ENCODE data around the gene RPTOR.

The RPTOR gene

DNA sequence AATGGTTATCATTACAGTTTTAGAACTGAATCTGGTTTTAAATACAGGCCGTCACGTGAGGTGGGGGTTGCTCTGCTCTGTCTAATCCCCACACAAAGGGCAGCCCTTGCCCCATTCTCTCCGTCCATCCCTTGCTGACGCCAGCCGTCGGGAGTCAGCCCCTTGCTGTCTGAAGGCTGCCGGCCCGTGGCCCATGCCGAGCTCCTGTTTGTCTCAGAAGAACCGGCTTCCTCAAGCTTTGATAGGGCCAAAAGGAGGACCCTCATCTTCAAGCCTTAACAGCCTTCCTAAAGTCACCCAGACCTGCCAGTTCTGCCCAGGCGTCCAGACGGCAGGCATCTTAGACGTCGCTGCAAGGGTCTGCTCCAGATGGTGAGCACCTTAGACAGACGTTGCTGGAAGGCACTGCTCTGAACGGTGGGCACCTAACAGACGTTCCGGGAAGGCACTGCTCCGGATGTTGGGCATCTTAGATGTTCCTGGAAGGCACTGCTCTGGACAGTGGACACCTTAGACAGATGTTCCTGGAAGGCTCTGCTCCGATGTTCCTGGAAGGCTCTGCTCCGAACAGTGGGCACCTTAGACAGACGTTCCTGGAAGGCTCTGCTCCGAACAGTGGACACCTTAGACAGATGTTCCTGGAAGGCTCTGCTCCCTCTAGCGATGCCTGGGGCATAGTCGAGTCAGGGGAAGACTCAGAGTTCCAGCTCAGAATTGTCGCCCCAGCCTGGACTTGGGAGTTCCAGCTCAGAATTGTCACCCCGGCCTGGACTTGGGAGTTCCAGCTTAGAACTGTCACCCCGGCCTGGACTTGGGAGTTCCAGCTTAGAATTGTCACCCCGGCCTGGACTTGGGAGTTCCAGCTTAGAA is 411.9 kb downstream of the RPTOR start:
- no peak overlapping the region for H3K14ac ChIP-seq (ENCODE audit: low read length)
- H2AFZ ChIP-seq (ENCODE audit: low read length) = no peak overlapping the region
- H3K27ac ChIP-seq (replicated peaks; ENCODE audit: low read length) = peak overlapping the region; percentile 50
- H3K4me3 ChIP-seq (ENCODE audit: low read length in 2 of 2) = no peak overlapping the region
- H3K79me1 ChIP-seq (ENCODE audit: low read depth, low read length) = peaks cover 9% of the 10 kb centered on the region
- no peak overlapping the region for H2BK120ac ChIP-seq (ENCODE audit: low read depth, low read length)
- no peak overlapping the region for H2BK15ac ChIP-seq (ENCODE audit: low read length)
- no peak overlapping the region for H2BK12ac ChIP-seq (ENCODE audit: low read length)
- H2BK5ac ChIP-seq (ENCODE audit: low read length) = no peak overlapping the region
- no peak overlapping the region for H3K23ac ChIP-seq (ENCODE audit: low read depth, low read length, poor library complexity)
- peak overlapping the region; percentile 80 for H3K9ac ChIP-seq (ENCODE audit: low read depth, low read length, poor library complexity)
- H4K8ac ChIP-seq (ENCODE audit: low read depth, low read length) = no peak overlapping the region
- peak overlapping the region; percentile 96 for H3K18ac ChIP-seq (ENCODE audit: low read length)
- no CpG with 5 or more reads among the region's 29 CpGs for whole genome bisulfite sequencing, 2 donors (ENCODE audit: extremely low coverage in 2 of 2, insufficient read length in 2 of 2, insufficient replicate concordance in 1 of 2)
- H3K9me3 ChIP-seq (replicated peaks in 1 of 2; ENCODE audit: control insufficient read depth in 2 of 2, insufficient read depth in 1 of 2, low read depth in 1 of 2, low read length in 2 of 2) = peaks cover 3% of the 10 kb centered on the region in 2 donors
- peaks cover 7 to 16% of the 10 kb centered on the region in 2 donors for H3K36me3 ChIP-seq (replicated peaks in 1 of 2; ENCODE audit: control insufficient read depth in 2 of 2, insufficient read depth in 2 of 2, low read length in 2 of 2)
- H4K91ac ChIP-seq (ENCODE audit: low read depth, low read length, poor library complexity) = peak overlapping the region; percentile 53
- H3K4me2 ChIP-seq (ENCODE audit: insufficient read depth, low read length, poor library complexity, severe bottlenecking) = peak overlapping the region; percentile 26
- DNase-seq (ENCODE audit: low spot score) = no peak
- no peaks in the 10 kb centered on the region for H3K27me3 ChIP-seq (ENCODE audit: control insufficient read depth in 3 of 3, insufficient read depth in 3 of 3, low read depth in 1 of 3, low read length in 3 of 3)
- no peak overlapping the region for H3K4ac ChIP-seq (ENCODE audit: low read length)
- H2AK5ac ChIP-seq (ENCODE audit: low read depth, low read length) = peak overlapping the region; percentile 76
- H3K4me1 ChIP-seq (ENCODE audit: control insufficient read depth in 2 of 2, insufficient read depth in 1 of 2, low read depth in 1 of 2, low read length in 2 of 2) = peaks cover 0 to 16% of the 10 kb centered on the region in 2 donors

DNA sequence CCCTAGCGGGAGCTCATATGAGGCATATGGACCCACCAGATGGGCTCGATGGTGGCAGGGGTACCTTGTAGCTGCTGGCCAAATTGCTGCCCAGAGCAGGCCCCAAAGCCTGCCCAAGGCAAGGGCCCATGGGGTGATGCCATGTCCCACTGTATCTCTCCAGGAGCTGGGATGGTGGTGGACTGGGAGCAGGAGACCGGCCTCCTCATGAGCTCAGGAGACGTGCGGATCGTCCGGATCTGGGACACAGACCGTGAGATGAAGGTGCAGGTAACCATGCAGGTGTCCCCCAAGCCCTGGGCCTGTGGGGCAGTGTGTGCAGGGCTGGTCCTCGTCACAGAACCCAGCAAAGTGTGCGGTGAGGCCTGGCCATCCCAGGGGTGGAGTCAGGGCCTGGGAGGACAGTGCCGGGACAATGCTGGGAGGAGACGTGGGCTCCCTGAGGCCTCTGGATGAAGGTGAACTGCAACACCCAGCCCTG is 412.9 kb downstream of the RPTOR start:
- peaks cover 3% of the 10 kb centered on the region in 2 donors for H3K9me3 ChIP-seq (replicated peaks in 1 of 2; ENCODE audit: control insufficient read depth in 2 of 2, insufficient read depth in 1 of 2, low read depth in 1 of 2, low read length in 2 of 2)
- no CpG with 5 or more reads among the region's 12 CpGs for WGBS, 2 donors (ENCODE audit: extremely low coverage in 2 of 2, insufficient read length in 2 of 2, insufficient replicate concordance in 1 of 2)

DNA sequence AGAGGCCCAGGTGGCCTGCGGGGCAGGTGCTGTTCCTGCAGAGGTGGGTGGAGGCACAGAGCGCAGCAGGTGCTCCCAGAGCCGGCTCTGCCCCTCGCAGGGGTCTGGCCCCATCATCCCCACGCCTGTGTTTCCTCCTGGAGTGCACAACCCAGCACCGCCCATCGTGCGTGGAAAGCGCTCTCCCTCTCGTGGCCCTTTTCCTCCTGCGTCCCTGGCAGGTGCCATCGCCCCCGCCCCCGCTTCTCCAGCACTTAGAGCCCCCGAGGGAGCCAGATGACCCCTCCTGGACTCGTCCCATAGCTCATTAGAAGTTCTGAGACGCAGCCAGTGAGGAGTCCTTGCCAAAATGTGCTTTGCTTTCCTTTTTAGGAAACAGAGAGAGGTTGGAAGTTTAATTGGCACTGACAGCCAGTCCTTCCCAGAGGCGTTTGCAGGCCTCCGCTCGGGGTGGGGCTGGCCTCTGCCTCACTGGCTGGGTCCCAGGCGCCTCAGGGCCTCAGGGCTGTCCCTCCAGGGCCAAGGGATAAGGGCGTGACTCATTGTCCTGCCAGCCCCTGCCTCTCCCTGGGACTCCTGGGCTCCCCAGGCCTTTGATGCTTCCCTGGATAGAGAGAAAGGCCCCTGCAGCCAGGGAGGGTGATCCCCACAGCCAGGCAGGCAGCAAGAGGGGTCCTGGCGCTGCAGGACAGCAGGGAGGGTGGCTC is 414.8 kb downstream of the RPTOR start:
- Histone ChIP-seq H3K9ac (ENCODE audit: low read depth, low read length, poor library complexity) (peak overlapping the region; percentile 83), H3K18ac (ENCODE audit: low read length) (peak overlapping the region; percentile 84), H2BK120ac (ENCODE audit: low read depth, low read length) (peak overlapping the region; percentile 91), H4K91ac (ENCODE audit: low read depth, low read length, poor library complexity) (no peak overlapping the region), H3K4me3 (ENCODE audit: low read length in 2 of 2) (no peak overlapping the region), H3K23ac (ENCODE audit: low read depth, low read length, poor library complexity) (peak overlapping the region; percentile 73), H4K8ac (ENCODE audit: low read depth, low read length) (peak overlapping the region; percentile 65), H2BK5ac (ENCODE audit: low read length) (peak overlapping the region; percentile 6), H2BK12ac (ENCODE audit: low read length) (no peak overlapping the region), H3K4me1 (ENCODE audit: control insufficient read depth in 2 of 2, insufficient read depth in 1 of 2, low read depth in 1 of 2, low read length in 2 of 2) (peaks cover 3 to 24% of the 10 kb centered on the region in 2 donors), H2AFZ (ENCODE audit: low read length) (no peak overlapping the region), H3K27ac (replicated peaks; ENCODE audit: low read length) (no peak overlapping the region), H3K36me3 (replicated peaks in 1 of 2; ENCODE audit: control insufficient read depth in 2 of 2, insufficient read depth in 2 of 2, low read length in 2 of 2) (peaks cover 4 to 7% of the 10 kb centered on the region in 2 donors), H3K4me2 (ENCODE audit: insufficient read depth, low read length, poor library complexity, severe bottlenecking) (peak overlapping the region; percentile 11), H3K79me1 (ENCODE audit: low read depth, low read length) (peaks cover 7% of the 10 kb centered on the region), H3K14ac (ENCODE audit: low read length) (peak overlapping the region; percentile 2), H3K9me3 (replicated peaks in 1 of 2; ENCODE audit: control insufficient read depth in 2 of 2, insufficient read depth in 1 of 2, low read depth in 1 of 2, low read length in 2 of 2) (peaks cover 3% of the 10 kb centered on the region in 2 donors), H2BK15ac (ENCODE audit: low read length) (peak overlapping the region; percentile 89), H3K27me3 (ENCODE audit: control insufficient read depth in 3 of 3, insufficient read depth in 3 of 3, low read depth in 1 of 3, low read length in 3 of 3) (no peaks in the 10 kb centered on the region), H3K4ac (ENCODE audit: low read length) (no peak overlapping the region), H2AK5ac (ENCODE audit: low read depth, low read length) (peak overlapping the region; percentile 97)
- no peak for DNase-seq (ENCODE audit: low spot score)
- no CpG with 5 or more reads among the region's 23 CpGs for WGBS, 2 donors (ENCODE audit: extremely low coverage in 2 of 2, insufficient read length in 2 of 2, insufficient replicate concordance in 1 of 2)

More for the DNA sequence above, 412.9 kb downstream of the RPTOR start:
- Histone ChIP-seq H3K9ac (ENCODE audit: low read depth, low read length, poor library complexity) (peak overlapping the region; percentile 51), H3K79me1 (ENCODE audit: low read depth, low read length) (peaks cover 9% of the 10 kb centered on the region), H3K14ac (ENCODE audit: low read length) (no peak overlapping the region), H2AFZ (ENCODE audit: low read length) (no peak overlapping the region), H2BK15ac (ENCODE audit: low read length) (peak overlapping the region; percentile 69), H2BK12ac (ENCODE audit: low read length) (peak overlapping the region; percentile 2), H3K18ac (ENCODE audit: low read length) (peak overlapping the region; percentile 84), H3K27me3 (ENCODE audit: control insufficient read depth in 3 of 3, insufficient read depth in 3 of 3, low read depth in 1 of 3, low read length in 3 of 3) (no peaks in the 10 kb centered on the region), H2AK5ac (ENCODE audit: low read depth, low read length) (peak overlapping the region; percentile 59), H3K4me1 (ENCODE audit: control insufficient read depth in 2 of 2, insufficient read depth in 1 of 2, low read depth in 1 of 2, low read length in 2 of 2) (peaks cover 0 to 16% of the 10 kb centered on the region in 2 donors), H3K4me2 (ENCODE audit: insufficient read depth, low read length, poor library complexity, severe bottlenecking) (no peak overlapping the region), H2BK5ac (ENCODE audit: low read length) (peak overlapping the region; percentile 4), H2BK120ac (ENCODE audit: low read depth, low read length) (peak overlapping the region; percentile 73), H3K23ac (ENCODE audit: low read depth, low read length, poor library complexity) (no peak overlapping the region), H4K8ac (ENCODE audit: low read depth, low read length) (no peak overlapping the region), H3K4me3 (ENCODE audit: low read length in 2 of 2) (peak overlapping the region in 1 of 2 donors; percentile 46), H3K36me3 (replicated peaks in 1 of 2; ENCODE audit: control insufficient read depth in 2 of 2, insufficient read depth in 2 of 2, low read length in 2 of 2) (peaks cover 7% of the 10 kb centered on the region in 2 donors), H3K27ac (replicated peaks; ENCODE audit: low read length) (no peak overlapping the region), H3K4ac (ENCODE audit: low read length) (no peak overlapping the region), H4K91ac (ENCODE audit: low read depth, low read length, poor library complexity) (no peak overlapping the region)
- no peak for DNase-seq (ENCODE audit: low spot score)

All from neuronal stem cell (in vitro differentiated cells).